Stimulated activated CD4-positive, alpha-beta T cell treated with anti-CD3 and anti-CD28 coated beads, Interleukin-1b, Interleukin-23, amount 100 ng/mL, for 48 hours (primary cell): ENCODE results near the gene PAX8.
A peak's percentile ranks its signal among the peaks of the same experiment; 100 is the strongest.

Source experiments
- DNase-seq: peaks from one replicate; pipeline ENCODE4 v3.0.0-alpha.2; 2020

PAX8 gene

GRCh38 chr2:113263546-113263945, 15.2 kb downstream of the PAX8 start:
- DNase-seq, result no peak

GRCh38 chr2:113260991-113261390, 17.7 kb downstream of the PAX8 start:
- DNase-seq, result no peak

GRCh38 chr2:113258471-113259147, 20.1 kb downstream of the PAX8 start:
- no peak for DNase-seq

GRCh38 chr2:113257516-113258264, 21.0 kb downstream of the PAX8 start:
- DNase-seq, result no peak

- DNase-seq, result no peak
Observed at GRCh38 chr2:113255140-113256070, 23.3 kb downstream of the PAX8 start.

- no peak for DNase-seq
Observed at GRCh38 chr2:113253453-113253852, 25.3 kb downstream of the PAX8 start.

- no peak for DNase-seq
Observed at GRCh38 chr2:113252047-113252590, 26.6 kb downstream of the PAX8 start.

- DNase-seq, result no peak
Observed at GRCh38 chr2:113251118-113251517, 27.6 kb downstream of the PAX8 start.

- peak; percentile 71 for DNase-seq
Observed at GRCh38 chr2:113248997-113249770, 29.5 kb downstream of the PAX8 start.

- DNase-seq, result no peak
Observed at GRCh38 chr2:113246606-113247005, 32.1 kb downstream of the PAX8 start.

GRCh38 chr2:113245276-113245711, 33.4 kb downstream of the PAX8 start:
- no peak for DNase-seq

- DNase-seq, result no peak
Observed at GRCh38 chr2:113242327-113242726, 36.4 kb downstream of the PAX8 start.

GRCh38 chr2:113240915-113241911, 37.5 kb downstream of the PAX8 start:
- DNase-seq, result peak; percentile 83

GRCh38 chr2:113240150-113240914, 38.4 kb downstream of the PAX8 start:
- peak; percentile 24 for DNase-seq

- no peak for DNase-seq
Observed at GRCh38 chr2:113238871-113239839, 39.6 kb downstream of the PAX8 start.

- DNase-seq, result no peak
Observed at GRCh38 chr2:113237604-113238160, 41.0 kb downstream of the PAX8 start.

GRCh38 chr2:113236367-113237159, 42.2 kb downstream of the PAX8 start:
- DNase-seq, result no peak
